Immature natural killer cell (primary cell): ENCODE results near the gene SND1. TPM values are rescaled to one million over a fixed set of nuclear protein-coding genes. Genes with fewer than 3 reads are reported as not detected.

ENCODE experiments used
- DNase-seq, 3 donors: peaks; one replicate each; pipeline ENCODE4 v3.0.0; 2022; ENCODE audit warnings: mixed read lengths in 1 of 3
- H3K27ac Mint-ChIP-seq, 6 donors: one replicate each; pipeline ENCODE4 v1.8.0; 2020; ENCODE audit warnings: mixed read lengths in 6 of 6, mild to moderate bottlenecking in 5 of 6, inconsistent platforms in 4 of 6, moderate library complexity in 3 of 6
- H3K27me3 Mint-ChIP-seq, 3 donors: one replicate each; pipeline ENCODE4 v1.8.0; 2020 to 2021; ENCODE audit warnings: low read depth in 3 of 3, mild to moderate bottlenecking in 3 of 3, mixed read lengths in 3 of 3, moderate library complexity in 3 of 3, inconsistent platforms in 1 of 3
- H3K36me3 Mint-ChIP-seq, 3 donors: one replicate each; pipeline ENCODE4 v1.8.0; 2020; ENCODE audit warnings: mixed read lengths in 3 of 3, inconsistent platforms in 2 of 3, mild to moderate bottlenecking in 2 of 3
- H3K4me1 Mint-ChIP-seq, 2 donors: one replicate each; pipeline ENCODE4 v1.8.0; 2020; ENCODE audit warnings: inconsistent platforms in 2 of 2, mild to moderate bottlenecking in 2 of 2, mixed read lengths in 2 of 2, moderate library complexity in 1 of 2
- H3K4me3 Mint-ChIP-seq, 5 donors: one replicate each; pipeline ENCODE4 v1.8.0; 2020; ENCODE audit warnings: mild to moderate bottlenecking in 5 of 5, mixed read lengths in 5 of 5, inconsistent platforms in 3 of 5, moderate library complexity in 3 of 5
- H3K9me3 Mint-ChIP-seq, 6 donors: one replicate each; pipeline ENCODE4 v1.8.0; 2020; ENCODE audit warnings: mild to moderate bottlenecking in 6 of 6, mixed read lengths in 6 of 6, inconsistent platforms in 4 of 6, moderate library complexity in 3 of 6
- polyA plus RNA-seq, 3 donors: library from polyadenylated mRNA; unstranded; fragments of 300-500 nt; fragmentation: Illumina TruSeq; gene quantifications; one replicate each; pipeline ENCODE4 v1.2.3, GENCODE V29; 2021

The SND1 gene
- polyA plus RNA-seq, 3 donors from 2014 or later: 87.8 to 130 (median 116) TPM

DNA sequence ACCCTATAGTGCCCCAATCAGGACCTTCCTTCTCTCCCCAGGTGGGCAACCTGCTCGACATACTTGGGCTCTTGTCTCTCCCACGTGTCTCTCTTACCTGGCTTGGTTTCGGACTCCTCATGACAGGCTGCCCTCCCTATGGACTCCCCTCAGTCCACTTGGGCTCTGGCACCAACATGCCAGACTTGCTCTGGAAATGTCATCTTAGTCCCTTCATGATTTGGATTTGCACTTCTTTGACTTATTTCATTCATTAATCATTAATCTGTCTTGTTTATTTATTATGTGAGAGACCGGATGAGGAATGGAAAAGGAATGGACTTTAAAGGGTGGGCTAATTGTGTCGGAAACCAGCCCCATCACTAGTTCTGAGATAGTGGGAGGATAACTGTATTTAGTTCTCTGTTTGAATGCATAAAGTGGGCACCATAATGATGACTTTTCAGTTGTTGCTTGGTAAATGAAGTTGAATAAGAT, 108.0 kb downstream of the SND1 start:
- H3K9me3 Mint-ChIP-seq: peaks cover 0 to 4% (median 0%) of the 10 kb centered on the region in 6 donors
- peaks cover 88 to 100% of the 10 kb centered on the region in 2 donors for H3K4me1 Mint-ChIP-seq
- no peak for DNase-seq
- H3K27ac Mint-ChIP-seq: peak overlapping the region; percentile 2 to 50 (median 32)
- H3K36me3 Mint-ChIP-seq: peaks cover 0 to 14% (median 4%) of the 10 kb centered on the region in 3 donors
- H3K27me3 Mint-ChIP-seq: no peaks in the 10 kb centered on the region
- peak overlapping the region; percentile 5 to 89 (median 75) for H3K4me3 Mint-ChIP-seq

- Mint-ChIP-seq H3K4me1 (peaks cover 88 to 100% of the 10 kb centered on the region in 2 donors), H3K4me3 (peak overlapping the region; percentile 71 to 89 (median 77)), H3K9me3 (peaks cover 0 to 4% (median 0%) of the 10 kb centered on the region in 6 donors), H3K36me3 (peaks cover 0 to 16% (median 4%) of the 10 kb centered on the region in 3 donors), H3K27ac (peak overlapping the region; percentile 51 to 87 (median 81)), H3K27me3 (no peaks in the 10 kb centered on the region)
- DNase-seq: no peak
Observed at GRCh38 chr7:127760436-127761031, 108.5 kb downstream of the SND1 start.

DNA sequence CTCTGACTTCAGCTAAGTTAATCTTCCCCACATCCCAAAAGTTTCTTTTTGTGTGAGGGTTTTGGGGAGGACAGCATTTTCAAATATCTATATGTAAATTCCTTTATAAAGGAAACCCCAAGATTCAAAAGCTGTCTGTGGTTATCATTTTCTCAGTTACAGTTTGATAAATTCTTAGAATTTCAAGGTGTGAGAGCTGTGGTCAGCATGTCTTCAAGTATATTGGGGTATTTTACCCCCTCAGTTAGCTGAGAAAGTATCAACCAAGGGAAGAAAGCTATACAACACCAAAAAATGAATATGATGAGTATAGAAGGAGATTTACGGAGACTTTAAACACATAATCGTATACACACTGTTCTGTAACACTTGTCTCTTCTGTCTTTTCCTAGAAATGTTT, 109.2 kb downstream of the SND1 start:
- no peaks in the 10 kb centered on the region for H3K27me3 Mint-ChIP-seq
- H3K27ac Mint-ChIP-seq: peak overlapping the region; percentile 66 to 89 (median 84)
- peak overlapping the region; percentile 71 to 89 (median 77) for H3K4me3 Mint-ChIP-seq
- H3K36me3 Mint-ChIP-seq: peaks cover 0 to 16% (median 4%) of the 10 kb centered on the region in 3 donors
- peaks cover 0 to 4% (median 0%) of the 10 kb centered on the region in 6 donors for H3K9me3 Mint-ChIP-seq
- DNase-seq: peak; percentile 37 to 51 (median 40)
- H3K4me1 Mint-ChIP-seq: peaks cover 88 to 100% of the 10 kb centered on the region in 2 donors

GRCh38 chr7:127764681-127765080, 112.7 kb downstream of the SND1 start:
- Mint-ChIP-seq H3K4me3 (peak overlapping the region in 2 of 5 donors; percentile 33 to 52), H3K4me1 (peaks cover 90 to 100% of the 10 kb centered on the region in 2 donors), H3K27me3 (no peaks in the 10 kb centered on the region), H3K36me3 (peaks cover 0 to 7% (median 7%) of the 10 kb centered on the region in 3 donors), H3K9me3 (peaks cover 0 to 4% (median 0%) of the 10 kb centered on the region in 6 donors), H3K27ac (peak overlapping the region in 5 of 6 donors; percentile 9 to 65 (median 28))
- no peak for DNase-seq

GRCh38 chr7:127765150-127765549, 113.2 kb downstream of the SND1 start:
- peaks cover 90 to 100% of the 10 kb centered on the region in 2 donors for H3K4me1 Mint-ChIP-seq
- no peaks in the 10 kb centered on the region for H3K27me3 Mint-ChIP-seq
- H3K36me3 Mint-ChIP-seq: peaks cover 0 to 7% (median 7%) of the 10 kb centered on the region in 3 donors
- no peak for DNase-seq
- H3K4me3 Mint-ChIP-seq: peak overlapping the region in 1 of 5 donors; percentile 12
- H3K27ac Mint-ChIP-seq: peak overlapping the region in 5 of 6 donors; percentile 9 to 77 (median 28)
- H3K9me3 Mint-ChIP-seq: peaks cover 0 to 4% (median 0%) of the 10 kb centered on the region in 6 donors

GRCh38 chr7:127766831-127767459, 115.0 kb downstream of the SND1 start:
- Mint-ChIP-seq H3K9me3 (peaks cover 0 to 4% (median 0%) of the 10 kb centered on the region in 6 donors), H3K27ac (peak overlapping the region; percentile 83 to 93 (median 92)), H3K27me3 (no peaks in the 10 kb centered on the region), H3K36me3 (peaks cover 0 to 7% (median 7%) of the 10 kb centered on the region in 3 donors), H3K4me1 (peaks cover 87 to 100% of the 10 kb centered on the region in 2 donors), H3K4me3 (peak overlapping the region; percentile 68 to 86 (median 83))
- DNase-seq: peak; percentile 20 to 51 (median 38)

DNA sequence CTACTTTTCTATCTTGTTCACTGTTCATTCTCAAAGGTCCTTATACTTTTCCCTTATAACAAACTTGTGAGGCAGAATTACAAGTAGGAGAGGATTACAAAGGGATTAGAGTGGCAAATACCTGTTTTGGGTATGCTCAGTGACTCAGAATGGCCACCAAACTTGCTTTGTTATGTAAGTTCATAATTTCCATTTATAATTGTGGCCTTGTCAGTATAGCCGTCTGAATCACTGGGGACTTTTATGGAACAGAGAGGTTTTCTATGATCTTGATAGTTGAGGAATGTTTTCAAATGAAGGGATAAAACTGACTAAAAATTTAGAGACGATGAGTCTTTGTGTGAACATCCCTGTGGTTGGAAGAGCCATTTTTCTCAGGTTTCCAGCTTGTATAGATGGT, 116.2 kb downstream of the SND1 start:
- Mint-ChIP-seq H3K4me1 (peaks cover 82 to 92% of the 10 kb centered on the region in 2 donors), H3K27me3 (no peaks in the 10 kb centered on the region), H3K27ac (peak overlapping the region; percentile 71 to 93 (median 90)), H3K4me3 (peak overlapping the region; percentile 1 to 83 (median 36)), H3K36me3 (peaks cover 0 to 7% (median 7%) of the 10 kb centered on the region in 3 donors), H3K9me3 (no peaks in the 10 kb centered on the region)
- DNase-seq: no peak

DNA sequence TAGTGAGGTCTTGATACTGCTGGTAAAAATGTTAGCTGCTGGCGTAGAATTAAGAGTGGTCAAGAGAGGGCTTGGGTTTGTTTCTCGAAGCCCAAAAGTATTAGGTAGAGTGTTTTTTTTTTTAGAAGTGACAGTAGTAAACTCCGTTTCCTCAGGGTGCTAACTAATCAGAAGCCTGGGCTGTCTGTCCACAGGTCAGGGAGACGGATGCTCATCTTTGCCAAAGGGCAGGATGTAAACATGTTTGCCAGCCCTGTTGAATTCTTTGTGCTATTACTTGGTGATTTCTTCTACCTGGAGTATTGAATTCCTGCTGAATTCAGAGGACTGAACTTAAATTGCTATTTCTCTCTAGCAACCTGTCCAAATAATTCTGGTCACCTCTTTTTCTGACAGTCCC, 117.1 kb downstream of the SND1 start:
- no peak for DNase-seq
- Mint-ChIP-seq H3K27ac (peak overlapping the region; percentile 23 to 88 (median 53)), H3K36me3 (peaks cover 0 to 9% (median 7%) of the 10 kb centered on the region in 3 donors), H3K27me3 (no peaks in the 10 kb centered on the region), H3K9me3 (no peaks in the 10 kb centered on the region), H3K4me1 (peaks cover 76 to 83% of the 10 kb centered on the region in 2 donors), H3K4me3 (peak overlapping the region in 4 of 5 donors; percentile 5 to 48 (median 6))

GRCh38 chr7:127769696-127770400, 117.9 kb downstream of the SND1 start:
- no peaks in the 10 kb centered on the region for H3K27me3 Mint-ChIP-seq
- H3K36me3 Mint-ChIP-seq: peaks cover 0 to 10% (median 4%) of the 10 kb centered on the region in 3 donors
- peaks cover 71 to 79% of the 10 kb centered on the region in 2 donors for H3K4me1 Mint-ChIP-seq
- peak overlapping the region in 1 of 5 donors; percentile 48 for H3K4me3 Mint-ChIP-seq
- H3K9me3 Mint-ChIP-seq: no peaks in the 10 kb centered on the region
- H3K27ac Mint-ChIP-seq: peak overlapping the region in 3 of 6 donors; percentile 24 to 88 (median 63)
- no peak for DNase-seq

DNA sequence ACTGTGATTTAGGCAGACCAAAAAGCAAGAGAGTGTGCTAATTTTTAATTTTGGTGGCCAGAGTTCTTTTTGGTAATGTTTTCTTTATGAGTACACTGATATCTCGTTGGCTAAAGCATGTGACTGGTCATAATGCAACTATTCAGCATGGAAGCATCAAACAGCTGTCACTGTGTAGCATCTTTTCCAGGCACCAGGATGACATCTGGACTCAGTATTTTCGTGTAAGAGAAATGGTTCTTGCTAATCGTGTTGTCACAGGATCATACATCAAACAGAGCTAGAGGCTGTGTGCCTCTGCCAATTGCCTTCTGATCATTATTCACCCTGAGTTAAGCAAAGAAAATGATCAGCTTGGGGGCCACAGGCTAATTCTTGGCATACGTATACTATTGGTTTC, 118.9 kb downstream of the SND1 start:
- Mint-ChIP-seq H3K9me3 (no peaks in the 10 kb centered on the region), H3K27ac (peak overlapping the region in 2 of 6 donors; percentile 14 to 51), H3K4me1 (peaks cover 66 to 79% of the 10 kb centered on the region in 2 donors), H3K36me3 (peaks cover 4 to 16% (median 4%) of the 10 kb centered on the region in 3 donors), H3K4me3 (peak overlapping the region in 2 of 5 donors; percentile 14 to 21), H3K27me3 (no peaks in the 10 kb centered on the region)
- DNase-seq: no peak

GRCh38 chr7:127771707-127772106, 119.7 kb downstream of the SND1 start:
- Mint-ChIP-seq H3K4me3 (peak overlapping the region in 3 of 5 donors; percentile 15 to 55 (median 54)), H3K4me1 (peaks cover 62 to 74% of the 10 kb centered on the region in 2 donors), H3K27me3 (no peaks in the 10 kb centered on the region), H3K9me3 (no peaks in the 10 kb centered on the region), H3K36me3 (peaks cover 4 to 14% (median 5%) of the 10 kb centered on the region in 3 donors), H3K27ac (peak overlapping the region in 2 of 6 donors; percentile 57 to 67)
- no peak for DNase-seq

DNA sequence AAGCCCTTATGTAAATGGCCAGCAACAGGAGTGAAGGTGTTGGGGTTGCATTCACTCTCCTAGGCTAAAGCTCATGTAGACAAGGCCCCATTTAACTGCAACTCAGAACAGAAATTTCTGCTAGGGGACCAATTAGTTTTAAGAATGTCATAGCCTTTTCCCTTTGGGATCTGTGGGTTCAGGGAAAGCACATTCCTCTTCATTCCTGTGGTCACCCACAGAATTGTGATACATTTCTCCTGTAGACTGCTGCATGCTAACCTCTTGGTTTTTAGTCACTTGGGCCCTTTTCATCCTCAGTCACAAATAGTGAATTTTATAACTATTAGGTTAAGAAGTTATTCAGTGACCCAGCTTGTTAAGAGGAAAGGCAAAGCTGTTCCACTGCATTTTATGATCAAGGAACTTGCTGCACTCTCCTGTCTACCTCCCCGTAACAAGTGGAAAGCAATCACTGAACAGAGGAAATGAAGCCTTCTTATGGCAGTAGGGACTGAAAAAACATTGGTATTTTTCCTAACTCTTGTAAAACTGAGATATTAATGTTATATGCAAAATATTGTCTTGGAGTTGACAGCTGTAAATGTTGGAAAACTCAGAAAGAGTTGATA, 124.9 kb downstream of the SND1 start:
- Mint-ChIP-seq H3K27ac (no peak overlapping the region), H3K9me3 (no peaks in the 10 kb centered on the region), H3K36me3 (peaks cover 4 to 13% (median 5%) of the 10 kb centered on the region in 3 donors), H3K4me1 (peaks cover 19 to 24% of the 10 kb centered on the region in 2 donors), H3K4me3 (no peak overlapping the region), H3K27me3 (peaks cover 0 to 2% (median 0%) of the 10 kb centered on the region in 3 donors)
- DNase-seq: no peak

- H3K36me3 Mint-ChIP-seq: peaks cover 2 to 12% (median 8%) of the 10 kb centered on the region in 3 donors
- peaks cover 0 to 2% (median 0%) of the 10 kb centered on the region in 3 donors for H3K27me3 Mint-ChIP-seq
- H3K9me3 Mint-ChIP-seq: no peaks in the 10 kb centered on the region
- H3K4me3 Mint-ChIP-seq: no peak overlapping the region
- no peak overlapping the region for H3K27ac Mint-ChIP-seq
- peaks cover 37 to 43% of the 10 kb centered on the region in 2 donors for H3K4me1 Mint-ChIP-seq
- DNase-seq: no peak
Observed at GRCh38 chr7:127780489-127780888, 128.5 kb downstream of the SND1 start.
